IMR-90 (cell line): ENCODE measurements around the gene ZDHHC19. TPM values are rescaled to one million over a fixed set of nuclear protein-coding genes. Genes with fewer than 3 reads are reported as not detected.

Experiments
- ATAC-seq: fragments of 200-7000 bp; cut with Tn5 transposase; 2 replicates; pipeline ENCODE4 v1.9.1; 2020; ENCODE audit warnings: low read depth, mild to moderate bottlenecking, moderate library complexity
- BruUV-seq: library from RNA; stranded (reverse); fragments of 400-500 nt; replicated peaks from 2 replicates; lab custom pipeline; 2021; lab: Mats Ljungman, UMichigan
- CTCF ChIA-PET: fragments of 300-600 bp; formaldehyde crosslinking; extraction: SDS; loops from one replicate; lab custom pipeline; 2021; ENCODE audit warnings: antibody characterized with exemption; lab: Yijun Ruan, JAX
- POLR2A ChIA-PET: fragments of 300-600 bp; sonication (Branson Sonifier 250); formaldehyde crosslinking; loops from one replicate; lab custom pipeline; 2022; ENCODE audit warnings: antibody characterized with exemption; ENCODE audit not compliant: unreplicated experiment; lab: Charles Lee
- DNase-seq: peaks from one replicate; pipeline ENCODE4 v3.0.0; 2013
- H2AFZ ChIP-seq: replicated peaks from 2 replicates; pipeline ENCODE3; 2013; ENCODE audit warnings: low read length, mild to moderate bottlenecking; ENCODE audit not compliant: poor library complexity
- H2AK5ac ChIP-seq: 2 replicates; pipeline ENCODE4 v1.6.1; 2013; ENCODE audit warnings: low read depth, low read length, inconsistent platforms
- H2AK9ac ChIP-seq: replicated peaks from 2 replicates; pipeline ENCODE3; 2013; ENCODE audit warnings: mild to moderate bottlenecking, low read depth, low read length, moderate library complexity; ENCODE audit not compliant: poor library complexity
- H2BK120ac ChIP-seq: 2 replicates; pipeline ENCODE4 v1.6.1; 2013; ENCODE audit warnings: low read depth, low read length, inconsistent platforms
- H2BK15ac ChIP-seq: 3 replicates; pipeline ENCODE4 v1.6.1; 2013; ENCODE audit warnings: low read depth, low read length, inconsistent platforms
- H2BK20ac ChIP-seq: 2 replicates; pipeline ENCODE4 v1.6.1; 2013; ENCODE audit warnings: low read depth, mild to moderate bottlenecking, inconsistent platforms, low read length, moderate library complexity
- H2BK5ac ChIP-seq: 2 replicates; pipeline ENCODE4 v1.6.1; 2013; ENCODE audit warnings: mild to moderate bottlenecking, low read depth, low read length, inconsistent platforms; ENCODE audit not compliant: poor library complexity, severe bottlenecking
- H3K14ac ChIP-seq: replicated peaks from 2 replicates; pipeline ENCODE4 v1.6.1; 2013; ENCODE audit warnings: low read depth, low read length, inconsistent platforms
- H3K18ac ChIP-seq: 2 replicates; pipeline ENCODE4 v1.6.1; 2013; ENCODE audit warnings: low read depth, low read length, control low read depth
- H3K23ac ChIP-seq: 2 replicates; pipeline ENCODE4 v1.6.1; 2013; ENCODE audit warnings: low read depth, low read length, inconsistent platforms
- H3K27ac ChIP-seq: 2 replicates; pipeline ENCODE4 v1.5.1; 2013; ENCODE audit warnings: mild to moderate bottlenecking, control low read depth, low read length; ENCODE audit not compliant: insufficient read depth
- H3K27me3 ChIP-seq: 2 replicates; pipeline ENCODE4 v1.6.1; 2013; ENCODE audit warnings: low read length; ENCODE audit not compliant: control insufficient read depth, insufficient read depth
- H3K36me3 ChIP-seq: 2 replicates; pipeline ENCODE4 v1.6.1; 2013; ENCODE audit warnings: low read length, mixed read lengths; ENCODE audit not compliant: control insufficient read depth, insufficient read depth
- H3K4ac ChIP-seq: 2 replicates; pipeline ENCODE4 v1.6.1; 2013; ENCODE audit warnings: low read depth, low read length, inconsistent platforms
- H3K4me1 ChIP-seq: 2 replicates; pipeline ENCODE4 v1.6.1; 2013; ENCODE audit warnings: low read length, mixed read lengths; ENCODE audit not compliant: control insufficient read depth, insufficient read depth
- H3K4me2 ChIP-seq: 2 replicates; pipeline ENCODE4 v1.6.1; 2013; ENCODE audit warnings: low read depth, mild to moderate bottlenecking, control low read depth, low read length, moderate library complexity
- H3K4me3 ChIP-seq: 2 replicates; pipeline ENCODE4 v1.5.1; 2013; ENCODE audit warnings: low read depth, mild to moderate bottlenecking, control low read depth, low read length, moderate library complexity; ENCODE audit not compliant: insufficient read depth
- H3K56ac ChIP-seq: 2 replicates; pipeline ENCODE4 v1.6.1; 2013; ENCODE audit warnings: low read length, inconsistent platforms; ENCODE audit not compliant: insufficient read depth; ENCODE audit errors: extremely low read depth
- H3K79me1 ChIP-seq, 2 experiments: 2 replicates each; pipeline ENCODE4 v1.6.1; 2013; ENCODE audit warnings: low read length in 2 of 2, inconsistent platforms in 1 of 2, low read depth in 1 of 2
- H3K9ac ChIP-seq: 2 replicates; pipeline ENCODE4 v1.6.1; 2013; ENCODE audit warnings: low read depth, low read length, control low read depth
- H3K9me1 ChIP-seq: 2 replicates; pipeline ENCODE4 v1.6.1; 2013; ENCODE audit warnings: low read length, inconsistent platforms; ENCODE audit not compliant: insufficient read depth
- H3K9me3 ChIP-seq: 2 replicates; pipeline ENCODE4 v1.6.1; 2013; ENCODE audit warnings: low read length; ENCODE audit not compliant: control insufficient read depth, insufficient read depth
- H4K20me1 ChIP-seq: 2 replicates; pipeline ENCODE4 v1.6.1; 2013; ENCODE audit warnings: low read length, inconsistent platforms; ENCODE audit not compliant: insufficient read depth
- H4K5ac ChIP-seq: 2 replicates; pipeline ENCODE4 v1.6.1; 2013; ENCODE audit warnings: mild to moderate bottlenecking, low read depth, low read length, control low read depth
- H4K8ac ChIP-seq, 2 experiments: 2 replicates each; pipeline ENCODE4 v1.6.1; 2013; ENCODE audit warnings: low read depth in 2 of 2, low read length in 2 of 2, control low read depth in 1 of 2, inconsistent platforms in 1 of 2
- H4K91ac ChIP-seq: 2 replicates; pipeline ENCODE4 v1.6.1; 2013; ENCODE audit warnings: low read depth, low read length, inconsistent platforms; ENCODE audit not compliant: insufficient read depth
- CEBPB ChIP-seq: IDR thresholded peaks from 2 replicates; pipeline ENCODE4 v1.6.1; 2012; ENCODE audit warnings: low read depth, low read length, improper control_type of control experiment
- CHD1 ChIP-seq: IDR thresholded peaks from 2 replicates; pipeline ENCODE4 v1.6.1; 2012; ENCODE audit warnings: low read depth, low read length, improper control_type of control experiment
- CTCF ChIP-seq: conservative IDR thresholded peaks from 2 replicates; pipeline ENCODE4 v1.5.1; 2012; ENCODE audit warnings: mild to moderate bottlenecking, low read depth, low read length, improper control_type of control experiment
- ELK1 ChIP-seq: fragments of 150-350 bp; IDR thresholded peaks from 2 replicates; pipeline ENCODE4 v1.6.1; 2016; ENCODE audit warnings: low read depth, mild to moderate bottlenecking, low read length, moderate library complexity, borderline replicate concordance
- FOS ChIP-seq: fragments of 150-350 bp; IDR thresholded peaks from 2 replicates; pipeline ENCODE4 v1.6.1; 2016; ENCODE audit warnings: low read depth, low read length
- MAZ ChIP-seq: IDR thresholded peaks from 2 replicates; pipeline ENCODE4 v1.6.1; 2012; ENCODE audit warnings: low read depth, mild to moderate bottlenecking, low read length, improper control_type of control experiment, moderate library complexity, borderline replicate concordance
- MXI1 ChIP-seq: IDR thresholded peaks from 2 replicates; pipeline ENCODE4 v1.6.1; 2012; ENCODE audit warnings: low read depth, mild to moderate bottlenecking, low read length, moderate library complexity, borderline replicate concordance
- RAD21 ChIP-seq: IDR thresholded peaks from 2 replicates; pipeline ENCODE4 v1.6.1; 2012; ENCODE audit warnings: low read length, improper control_type of control experiment
- RCOR1 ChIP-seq: IDR thresholded peaks from 2 replicates; pipeline ENCODE4 v1.6.1; 2012; ENCODE audit warnings: mild to moderate bottlenecking, low read length, improper control_type of control experiment; ENCODE audit not compliant: insufficient replicate concordance
- SMC3 ChIP-seq: fragments of 150-350 bp; IDR thresholded peaks from 2 replicates; pipeline ENCODE4 v1.6.1; 2016; ENCODE audit warnings: low read depth, mild to moderate bottlenecking, antibody characterized with exemption, low read length, moderate library complexity
- USF2 ChIP-seq: fragments of 150-350 bp; IDR thresholded peaks from 2 replicates; pipeline ENCODE4 v1.6.1; 2017; ENCODE audit warnings: mild to moderate bottlenecking, antibody characterized with exemption, low read length, low read depth
- WGBS, 2 experiments: methylation state at CpG; one replicate each; pipeline versions ENCODE4 v1.1.5 to v1.1.7; 2013; ENCODE audit warnings: missing lambda C conversion rate in 2 of 2; ENCODE audit not compliant: insufficient read length in 1 of 2; ENCODE audit errors: extremely low coverage in 2 of 2; 5-methylcytosine and 5-hydroxymethylcytosine counted together
- dilution Hi-C: fragments of 300-500 bp; cut with HindIII; formaldehyde crosslinking; loops from one replicate; pipeline ENCODE4 v1.14.3; 2018; ENCODE audit warnings: low sequenced_read_pairs; ENCODE audit not compliant: unreplicated experiment
- in situ Hi-C: fragments of 300-500 bp; cut with MboI; formaldehyde crosslinking; loops from 3 replicates; pipeline ENCODE4 v1.14.3; 2019; ENCODE audit warnings: low sequenced_read_pairs, inconsistent platforms, mixed read lengths
- intact Hi-C: fragments of 100-400 bp; cut with micrococcal nuclease; formaldehyde crosslinking; loops from 2 replicates; pipeline ENCODE4 v1.10.0; 2022
- polyA plus RNA-seq, 3 experiments: library from polyadenylated mRNA; depleted of rRNA; stranded (reverse); fragments of >200 nt; gene quantifications; 2 replicates each; pipeline ENCODE4 v1.2.3, GENCODE V29; 2012; ENCODE audit warnings: low replicate concordance in 1 of 3
- total RNA-seq: library from RNA; depleted of rRNA; stranded (reverse); fragments of >200 nt; gene quantifications from 2 replicates; pipeline ENCODE4 v1.2.3, GENCODE V29; 2012

ZDHHC19 gene
- total and polyA plus RNA-seq, 2 of the 4 experiments (the other 2 are of a cell fraction): 0.09 TPM; not detected in 1

- Histone ChIP-seq H2AK5ac (no peak overlapping the region), H3K9ac (no peak overlapping the region), H4K5ac (no peak overlapping the region), H3K4ac (no peak overlapping the region), H3K4me2 (no peak overlapping the region), H3K4me3 (no peak overlapping the region), H2BK20ac (no peak overlapping the region), H3K9me3 (no peaks in the 10 kb centered on the region), H4K8ac (no peak overlapping the region), H3K27ac (no peak overlapping the region), H3K36me3 (no peaks in the 10 kb centered on the region), H2BK15ac (no peak overlapping the region), H2AFZ (no peak overlapping the region), H4K20me1 (no peaks in the 10 kb centered on the region), H3K56ac (no peak overlapping the region), H3K14ac (no peak overlapping the region), H3K79me1 (no peaks in the 10 kb centered on the region), H3K18ac (no peak overlapping the region), H2BK120ac (no peak overlapping the region), H4K91ac (no peak overlapping the region), H3K23ac (no peak overlapping the region), H3K4me1 (no peaks in the 10 kb centered on the region; the same call in 1 of the 2 replicates), H3K9me1 (no peaks in the 10 kb centered on the region), H2BK5ac (no peak overlapping the region), H2AK9ac (no peak overlapping the region), H3K27me3 (no peaks in the 10 kb centered on the region)
- ATAC-seq (no peak), DNase-seq (no peak)
- CTCF ChIA-PET: no interaction called here
- no peak for TF ChIP-seq RCOR1
- no peak for TF ChIP-seq MXI1
- no peak for TF ChIP-seq RAD21
- TF ChIP-seq FOS: no peak
- no peak for TF ChIP-seq USF2
- TF ChIP-seq CHD1: no peak
- no peak for TF ChIP-seq SMC3
- TF ChIP-seq ELK1: no peak
- no peak for TF ChIP-seq MAZ
- no peak for TF ChIP-seq CTCF
- no peak for TF ChIP-seq CEBPB
- intact Hi-C loops (no loop called here), dilution Hi-C loops (loop anchor here (25.0 kb wide), 1 partner anchor 127 kb away; no protein-coding TSS in a partner anchor), in situ Hi-C loops (no loop called here)
- POLR2A ChIA-PET: no interaction called here
- no CpG with 5 or more reads among the region's 16 CpGs for WGBS, 2 experiments
- BruUV-seq: no TSS peak
Observed at GRCh38 chr3:196189566-196190347, 21.4 kb downstream of the ZDHHC19 start.
